Suprapubic skin (tissue), 4 donors: ENCODE measurements around the gene SCAI. TPM values are rescaled to one million over a fixed set of nuclear protein-coding genes. Genes with fewer than 3 reads are reported as not detected.
"Not testable (repeated sequence)": the region's sequence is repeated elsewhere in the genome, so short reads cannot be mapped to it uniquely, and the experiment has no call there.

Experiments used
- DNase-seq, 2 donors: peaks; one replicate each; pipeline ENCODE4 v3.0.0-alpha.2; 2019; ENCODE audit warnings: low spot score in 2 of 2
- H3K27ac ChIP-seq: fragments of 200-600 bp; sonication (generic); one replicate; pipeline ENCODE4 v1.5.1; 2019
- H3K27me3 ChIP-seq: fragments of 200-600 bp; sonication (generic); one replicate; pipeline ENCODE4 v1.5.1; 2019
- H3K36me3 ChIP-seq: fragments of 200-600 bp; sonication (generic); one replicate; pipeline ENCODE4 v1.5.1; 2019
- H3K4me1 ChIP-seq: fragments of 200-600 bp; sonication (generic); one replicate; pipeline ENCODE4 v1.5.1; 2019
- H3K4me3 ChIP-seq: fragments of 200-600 bp; sonication (generic); one replicate; pipeline ENCODE4 v1.5.1; 2019; ENCODE audit warnings: mild to moderate bottlenecking
- H3K9me3 ChIP-seq: fragments of 200-600 bp; sonication (generic); one replicate; pipeline ENCODE4 v1.5.1; 2019
- CTCF ChIP-seq, 2 donors: fragments of 200-600 bp in 1 of 2; fragments of 450-650 bp in 1 of 2; sonication (generic) in 1 of 2; IDR thresholded peaks; one replicate each; pipeline ENCODE4 v1.5.1; 2016 to 2019; ENCODE audit warnings: antibody characterized with exemption in 2 of 2, mild to moderate bottlenecking in 1 of 2, moderate library complexity in 1 of 2
- EP300 ChIP-seq: sonication (generic); formaldehyde crosslinking; IDR thresholded peaks from one replicate; pipeline ENCODE4 v1.6.1; 2017; ENCODE audit warnings: antibody characterized with exemption
- POLR2A ChIP-seq, 2 donors: fragments of 450-650 bp; IDR thresholded peaks; one replicate each; pipeline ENCODE4 v1.6.1; 2017; ENCODE audit warnings: antibody characterized with exemption in 2 of 2, mild to moderate bottlenecking in 2 of 2, moderate library complexity in 2 of 2
- POLR2AphosphoS5 ChIP-seq, 3 donors: sonication (generic); formaldehyde crosslinking; IDR thresholded peaks; one replicate each; pipeline ENCODE4 v1.6.1; 2017; ENCODE audit warnings: antibody characterized with exemption in 3 of 3
- WGBS: methylation state at CpG from one replicate; pipeline ENCODE4 v1.1.5; 2018; 5-methylcytosine and 5-hydroxymethylcytosine counted together
- total RNA-seq, 4 donors: library from RNA; depleted of rRNA; stranded (reverse); fragments of >200 nt; gene quantifications; one replicate each; pipeline ENCODE4 v1.1.0, GENCODE V29; 2016

SCAI gene
- total RNA-seq, 4 donors from 2014 or later: 5.9 to 38.1 (median 10.2) TPM

DNA sequence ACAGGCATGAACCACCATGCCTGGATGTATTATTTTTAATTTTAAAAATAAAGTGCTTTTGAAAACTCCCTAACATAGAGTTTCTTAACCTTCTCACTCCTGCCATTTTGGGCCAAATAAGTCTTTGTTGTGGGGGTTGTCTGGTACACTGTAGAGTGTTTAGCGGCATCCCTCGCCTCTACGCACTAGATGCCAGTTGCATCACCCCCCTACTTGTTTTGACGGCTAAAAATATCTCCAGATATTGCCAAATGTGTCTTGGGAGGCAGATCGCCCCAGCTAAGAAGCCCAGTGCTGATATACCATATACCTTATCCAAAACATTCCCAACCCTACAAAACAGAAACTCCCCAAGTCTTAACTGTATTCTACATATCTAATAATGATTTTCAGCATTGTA is 54.6 kb downstream of the SCAI start:
- no peaks in the 10 kb centered on the region for H3K27me3 ChIP-seq
- WGBS: 90% methylated on average over 5 of the region's 5 CpGs
- DNase-seq: no peak
- H3K4me1 ChIP-seq: no peaks in the 10 kb centered on the region
- H3K27ac ChIP-seq: no peak overlapping the region
- no peak overlapping the region for H3K4me3 ChIP-seq
- no peaks in the 10 kb centered on the region for H3K9me3 ChIP-seq
- H3K36me3 ChIP-seq: no peaks in the 10 kb centered on the region
- TF ChIP-seq POLR2A (IDR thresholded peaks at IDR 0.05) (no peak), EP300 (no peak), POLR2AphosphoS5 (IDR thresholded peaks at IDR 0.05) (no peak), CTCF (IDR thresholded peaks at IDR 0.05) (no peak)

- 84% methylated on average over 6 of the region's 6 CpGs for WGBS
- TF ChIP-seq EP300: no peak
- TF ChIP-seq POLR2AphosphoS5 (IDR thresholded peaks at IDR 0.05): no peak
- TF ChIP-seq POLR2A (IDR thresholded peaks at IDR 0.05): no peak
- TF ChIP-seq CTCF (IDR thresholded peaks at IDR 0.05): no peak
- Histone ChIP-seq H3K27ac (no peak overlapping the region), H3K36me3 (no peaks in the 10 kb centered on the region), H3K4me1 (no peaks in the 10 kb centered on the region), H3K9me3 (no peaks in the 10 kb centered on the region), H3K4me3 (no peak overlapping the region), H3K27me3 (no peaks in the 10 kb centered on the region)
- no peak for DNase-seq
These were observed 57.4 kb downstream of the SCAI start for GRCh38 chr9:125085703-125086477.

- not testable (repeated sequence) for H3K27ac ChIP-seq, H3K36me3 ChIP-seq, H3K4me1 ChIP-seq, DNase-seq, H3K4me3 ChIP-seq, H3K9me3 ChIP-seq, H3K27me3 ChIP-seq
- 76% methylated on average over 6 of the region's 6 CpGs for WGBS
These were observed 61.1 kb downstream of the SCAI start for GRCh38 chr9:125082197-125082596.

- H3K27ac ChIP-seq, H3K36me3 ChIP-seq, H3K27me3 ChIP-seq, DNase-seq, H3K4me1 ChIP-seq, H3K9me3 ChIP-seq, H3K4me3 ChIP-seq: not testable (repeated sequence)
- 95% methylated on average over 2 of the region's 2 CpGs for WGBS
These were observed 62.5 kb downstream of the SCAI start for GRCh38 chr9:125080797-125081196.

DNA sequence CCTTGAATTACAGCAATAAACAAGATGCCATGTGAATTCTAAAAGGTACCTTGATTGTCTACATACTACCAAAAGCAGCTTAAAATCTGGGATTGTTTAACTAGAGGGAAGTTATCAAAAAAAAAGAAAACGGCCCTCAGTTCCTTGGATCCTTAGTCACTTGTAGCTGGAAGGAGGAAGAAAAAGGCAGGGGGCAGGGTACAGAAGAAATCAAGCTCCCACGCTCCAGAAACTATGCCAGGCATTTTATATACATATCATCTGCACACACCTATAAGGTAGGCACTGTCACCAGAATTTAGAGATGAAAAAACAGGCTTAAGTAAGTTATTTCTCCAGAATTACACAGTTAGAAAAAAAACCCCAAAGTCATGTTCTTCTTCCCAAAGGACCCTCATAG is 63.4 kb downstream of the SCAI start:
- TF ChIP-seq EP300 (no peak), POLR2AphosphoS5 (IDR thresholded peaks at IDR 0.05) (no peak), CTCF (IDR thresholded peaks at IDR 0.05) (no peak), POLR2A (IDR thresholded peaks at IDR 0.05) (no peak)
- WGBS: 60% methylated on average over 2 of the region's 2 CpGs

GRCh38 chr9:125075997-125076396 is 67.3 kb downstream of the SCAI start:
- Histone ChIP-seq H3K4me3 (no peak overlapping the region), H3K9me3 (no peaks in the 10 kb centered on the region), H3K27ac (no peak overlapping the region), H3K36me3 (no peaks in the 10 kb centered on the region), H3K27me3 (no peaks in the 10 kb centered on the region), H3K4me1 (no peaks in the 10 kb centered on the region)
- 82% methylated on average over 7 of the region's 7 CpGs for WGBS
- no peak for TF ChIP-seq EP300
- TF ChIP-seq POLR2A (IDR thresholded peaks at IDR 0.05): no peak
- TF ChIP-seq CTCF (IDR thresholded peaks at IDR 0.05): no peak
- no peak for TF ChIP-seq POLR2AphosphoS5 (IDR thresholded peaks at IDR 0.05)
- no peak for DNase-seq

More for the DNA sequence above, 63.4 kb downstream of the SCAI start:
- H3K36me3 ChIP-seq: no peaks in the 10 kb centered on the region
- no peaks in the 10 kb centered on the region for H3K27me3 ChIP-seq
- H3K27ac ChIP-seq: no peak overlapping the region
- H3K4me1 ChIP-seq: no peaks in the 10 kb centered on the region
- no peak for DNase-seq
- no peak overlapping the region for H3K4me3 ChIP-seq
- no peaks in the 10 kb centered on the region for H3K9me3 ChIP-seq
